ENCODE results near the gene CD6. TPM values are rescaled to one million over a fixed set of nuclear protein-coding genes. Genes with fewer than 3 reads are reported as not detected.
"Not testable (repeated sequence)": the region's sequence is repeated elsewhere in the genome, so short reads cannot be mapped to it uniquely, and the experiment has no call there.

Gene CD6
- polyA plus RNA-seq, 12 donors, result 0.33 to 2.1 (median 0.81) TPM; not detected in 2

GRCh38 chr11:61053191-61053590 lies 81.7 kb downstream of the CD6 start:
- no peak for DNase-seq

DNA sequence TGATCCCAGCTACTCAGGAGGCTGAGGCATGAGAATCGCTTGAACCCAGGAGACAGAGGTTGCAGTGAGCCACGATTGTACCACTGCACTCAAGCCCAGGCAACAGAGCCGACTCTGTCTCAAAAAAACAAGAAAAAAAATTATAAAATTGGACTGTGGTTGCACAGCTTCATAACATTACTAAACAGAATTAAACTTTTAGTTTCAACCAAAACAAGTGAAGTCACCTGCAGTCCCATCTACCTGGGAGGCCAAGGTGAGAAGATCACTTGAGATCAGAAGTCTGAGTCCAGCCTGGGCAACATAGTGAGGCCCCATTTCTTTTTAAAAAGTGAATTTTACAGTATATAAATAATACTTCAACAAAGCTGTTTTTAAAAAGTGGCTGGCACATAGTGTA lies 83.0 kb downstream of the CD6 start:
- DNase-seq, result no peak

- DNase-seq, result no peak
Observed at GRCh38 chr11:61054927-61055562, 83.6 kb downstream of the CD6 start.

DNA sequence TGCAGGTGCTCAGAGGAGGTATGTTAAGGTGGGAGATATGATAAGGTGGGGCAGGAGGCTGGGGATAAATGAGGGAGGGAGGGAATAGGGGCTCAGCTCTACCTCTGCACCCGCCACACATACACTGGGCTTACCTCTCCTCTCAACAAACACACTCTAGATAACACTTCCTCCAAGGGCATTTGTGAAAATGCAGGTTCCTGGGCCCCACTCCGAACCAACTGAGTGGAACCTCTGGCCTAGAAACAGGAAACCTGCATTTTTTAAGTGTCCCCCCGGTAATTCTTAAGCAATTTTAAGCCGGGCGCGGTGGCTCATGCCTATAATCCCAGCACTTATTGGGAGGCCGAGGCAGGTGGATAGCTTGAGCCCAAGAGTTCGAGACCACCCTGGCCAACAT lies 84.3 kb downstream of the CD6 start:
- DNase-seq, result no peak

- DNase-seq, result no peak
Observed at GRCh38 chr11:61056571-61056970, 85.1 kb downstream of the CD6 start.

- DNase-seq, result no peak
Observed at GRCh38 chr11:61056981-61057380, 85.5 kb downstream of the CD6 start.

- no peak for DNase-seq
Observed at GRCh38 chr11:61057615-61058014, 86.1 kb downstream of the CD6 start.

DNA sequence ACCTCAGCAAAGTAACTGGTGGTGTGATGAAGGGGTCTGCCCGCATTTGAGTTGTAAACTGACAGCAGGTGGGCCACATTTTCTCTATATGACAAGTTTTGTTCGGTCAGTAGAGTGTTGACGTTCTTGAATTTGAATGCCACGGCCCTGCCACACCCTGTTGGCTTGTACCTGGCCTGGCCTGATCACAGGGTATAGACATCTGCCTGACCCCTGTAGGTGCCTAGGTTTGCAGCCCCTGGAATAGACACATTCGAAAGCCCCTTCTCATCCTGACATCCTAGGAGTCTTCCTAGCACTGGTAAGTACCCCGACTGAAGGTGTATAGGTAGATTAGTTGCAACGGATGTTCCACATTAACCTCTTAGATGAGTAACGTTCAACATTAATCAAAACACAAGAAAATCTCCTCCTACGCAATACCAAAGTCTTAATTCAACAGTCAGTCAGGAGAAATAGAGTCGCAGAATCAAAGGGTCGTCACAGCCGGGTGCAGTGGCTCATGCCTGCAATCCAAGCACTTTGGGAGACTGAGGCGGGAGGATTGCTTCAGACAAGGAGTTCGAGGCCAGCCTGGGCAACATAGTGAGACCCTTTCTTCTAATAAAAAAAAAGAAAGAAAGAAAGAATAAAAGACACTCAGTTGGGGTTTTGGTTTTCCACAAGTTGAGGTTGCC lies 87.2 kb downstream of the CD6 start:
- no peak for DNase-seq

- no peak for DNase-seq
Observed at GRCh38 chr11:61059260-61059752, 87.8 kb downstream of the CD6 start.

DNA sequence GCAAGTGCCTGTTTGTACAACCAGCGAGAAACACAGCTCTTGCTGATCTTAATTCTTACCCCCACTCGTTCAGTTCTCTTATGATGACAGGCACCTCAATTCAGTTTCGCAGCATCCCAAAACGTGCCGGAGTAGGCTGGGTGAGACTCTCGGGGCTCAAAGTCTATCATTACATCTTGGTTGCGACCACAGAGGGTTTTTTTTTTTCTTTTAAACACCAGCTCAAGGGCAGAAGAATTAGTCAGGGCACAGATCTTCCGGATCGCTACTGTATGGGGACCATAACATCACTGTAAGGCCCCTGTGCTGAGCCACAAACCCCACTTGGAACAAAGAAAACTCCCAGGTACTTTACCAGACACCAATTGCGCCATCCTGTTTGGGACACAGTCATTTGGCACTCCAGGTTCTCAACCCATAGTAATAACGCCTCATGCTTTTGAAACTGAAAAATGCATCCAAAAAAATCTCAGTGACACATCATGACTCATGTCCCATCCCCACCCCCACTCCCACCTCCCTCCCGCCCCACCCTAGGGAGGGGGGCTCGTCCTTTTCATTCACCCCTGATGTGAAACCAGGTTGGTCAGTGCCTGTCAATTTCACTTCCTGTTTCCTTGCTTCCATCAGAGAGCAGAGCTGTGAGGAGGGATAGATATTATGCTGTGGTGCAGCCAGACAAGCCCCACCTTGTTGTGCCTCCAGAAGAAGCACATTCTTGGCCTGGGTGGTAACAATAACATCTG lies 89.8 kb downstream of the CD6 start:
- DNase-seq, result no peak

DNA sequence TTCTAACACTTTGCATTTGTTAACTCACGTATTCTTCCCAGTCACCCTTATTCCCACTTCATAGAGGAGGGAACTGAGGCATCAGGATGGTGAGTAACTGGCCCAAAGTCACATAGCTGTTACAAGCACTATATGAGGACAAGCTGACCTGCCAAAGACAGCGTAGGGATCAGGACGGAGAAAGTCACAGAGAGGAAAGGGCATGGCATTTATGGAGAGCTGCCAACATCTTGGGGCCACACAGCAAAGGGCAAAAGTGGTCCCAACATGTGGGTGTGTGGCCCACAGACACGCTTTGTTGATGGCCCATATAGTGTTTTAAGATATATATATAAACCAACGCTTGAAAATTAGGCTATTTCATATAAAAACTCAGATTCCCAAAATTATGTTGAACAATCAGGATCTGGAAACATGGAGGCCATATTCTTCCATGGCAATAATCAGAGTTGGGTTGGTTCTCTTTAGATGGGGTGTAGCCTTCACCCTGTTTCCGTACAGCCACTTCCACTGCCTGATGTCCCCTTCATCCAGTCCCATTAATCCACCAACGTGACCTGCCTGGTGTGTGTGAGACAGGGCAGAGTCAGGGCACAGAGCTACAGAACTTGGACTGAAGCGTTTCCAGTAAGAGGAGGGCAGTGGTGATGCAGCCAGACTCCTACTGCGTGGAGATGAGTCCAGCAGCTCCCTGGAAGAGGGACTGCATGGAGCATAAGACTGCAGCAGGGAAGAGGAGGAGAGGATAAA lies 90.9 kb downstream of the CD6 start:
- DNase-seq, result no peak

DNA sequence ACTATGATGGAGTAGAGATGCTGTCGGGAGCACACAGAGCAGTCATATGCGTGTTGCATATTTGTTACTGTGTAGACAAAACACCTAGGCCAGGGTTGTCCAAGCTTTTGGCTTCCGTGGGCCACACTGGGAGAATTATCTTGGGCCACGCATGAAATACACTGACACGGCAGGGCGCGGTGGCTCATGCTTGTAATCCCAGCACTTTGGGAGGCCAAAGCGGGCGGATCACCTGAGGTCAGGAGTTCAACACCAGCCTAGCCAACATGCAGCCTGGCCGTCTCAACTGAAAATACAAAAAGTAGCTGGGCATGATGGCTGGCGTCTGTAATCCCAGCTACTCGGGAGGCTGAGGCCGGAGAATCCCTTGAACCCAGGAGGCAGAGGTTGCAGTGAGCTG lies 93.8 kb downstream of the CD6 start:
- DNase-seq, result not testable (repeated sequence)

- DNase-seq, result no peak
Observed at GRCh38 chr11:61065955-61066638, 94.6 kb downstream of the CD6 start.

GRCh38 chr11:61066645-61067044 lies 95.2 kb downstream of the CD6 start:
- no peak for DNase-seq

DNA sequence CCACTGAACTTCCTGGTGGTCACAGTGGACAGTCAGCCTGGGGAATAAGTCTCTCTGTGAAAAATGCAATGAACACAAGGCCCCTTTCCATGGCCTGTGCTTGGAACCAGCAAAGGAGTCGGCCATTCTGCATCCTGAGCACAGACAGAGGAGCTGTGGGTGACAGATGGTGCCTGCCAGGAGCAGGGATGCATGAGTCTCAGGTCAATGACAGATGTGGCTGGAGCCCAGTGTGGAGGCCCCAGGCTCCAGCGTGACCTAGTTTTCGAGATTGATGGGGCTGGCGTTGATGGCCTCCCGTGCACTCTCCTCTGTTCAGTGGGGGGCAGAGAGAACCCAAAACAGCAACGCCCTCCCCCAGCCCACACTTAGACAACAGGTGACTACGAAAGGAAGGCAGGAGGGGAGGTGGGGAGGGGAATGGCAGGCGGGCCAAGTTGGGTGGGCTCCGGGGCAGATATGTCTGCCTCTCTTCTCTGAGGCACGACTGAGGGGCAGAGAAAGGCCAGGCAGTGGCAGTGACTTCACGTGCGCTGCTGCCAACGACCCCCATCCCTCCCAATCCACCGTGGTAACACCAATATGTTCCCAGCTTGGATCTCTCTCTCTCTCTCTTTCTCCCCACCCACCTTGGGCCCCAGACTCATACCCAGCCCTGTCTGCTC lies 96.4 kb downstream of the CD6 start:
- no peak for DNase-seq

DNA sequence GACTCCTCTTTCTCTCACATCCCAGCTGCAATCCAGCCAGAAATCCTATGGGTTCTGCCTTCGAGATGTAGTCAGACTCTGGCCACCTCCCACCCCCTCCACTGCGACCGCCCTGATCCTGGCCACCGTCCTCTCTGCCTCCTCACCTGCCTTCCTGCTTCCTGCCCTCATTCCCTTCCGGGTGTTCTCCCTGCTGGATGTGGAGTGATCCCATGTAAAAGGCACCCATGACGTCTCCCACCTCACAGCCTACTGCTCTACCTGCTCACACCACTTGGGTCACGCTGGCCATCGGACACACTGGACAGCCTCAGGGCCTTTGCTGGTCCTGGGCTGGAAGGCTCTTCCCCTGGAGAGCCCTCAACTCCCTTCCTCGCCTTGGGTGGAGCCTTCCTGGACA lies 97.1 kb downstream of the CD6 start:
- no peak for DNase-seq

GRCh38 chr11:61069427-61069826 lies 97.9 kb downstream of the CD6 start:
- no peak for DNase-seq
